T47D (cell line): ENCODE data around the gene PTPN22.

Experiments
- DNase-seq, 2 experiments: peaks; one replicate each; pipeline versions ENCODE4 v3.0.0 to v3.0.0-alpha.2; 2011 to 2012; ENCODE audit warnings: low read depth in 1 of 2, low spot score in 1 of 2
- JUND ChIP-seq: IDR thresholded peaks from 2 replicates; pipeline ENCODE4 v1.6.1; 2012; ENCODE audit warnings: low read depth
- in situ Hi-C: cut with HindIII; loops from 2 replicates; pipeline ENCODE4 v1.10.0; 2016; ENCODE audit warnings: low sequenced_read_pairs, low pct_unique_long_range_greater_than_20kb

Gene PTPN22

DNA sequence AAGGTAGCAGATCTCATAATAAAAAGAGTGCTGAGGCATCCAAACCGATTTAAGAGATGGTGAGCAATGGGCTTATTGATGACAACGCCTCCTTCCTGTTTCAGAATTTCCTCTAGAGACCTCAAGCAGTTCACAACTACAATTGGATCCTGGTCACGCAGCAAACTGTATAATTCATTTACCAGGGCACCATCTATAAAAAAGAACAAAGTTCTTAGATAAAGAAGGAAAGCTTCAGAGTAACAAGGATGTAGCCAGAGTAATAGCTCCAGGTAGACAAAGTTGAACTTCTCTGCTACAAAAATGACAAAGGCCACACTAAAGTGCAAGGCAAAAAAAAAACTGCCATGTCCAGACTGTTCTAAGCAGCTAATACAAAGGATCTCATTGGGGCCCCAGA is 29.7 kb upstream of the PTPN22 start:
- DNase-seq: no peak
- TF ChIP-seq JUND: no peak
- in situ Hi-C loops: no loop called here

DNA sequence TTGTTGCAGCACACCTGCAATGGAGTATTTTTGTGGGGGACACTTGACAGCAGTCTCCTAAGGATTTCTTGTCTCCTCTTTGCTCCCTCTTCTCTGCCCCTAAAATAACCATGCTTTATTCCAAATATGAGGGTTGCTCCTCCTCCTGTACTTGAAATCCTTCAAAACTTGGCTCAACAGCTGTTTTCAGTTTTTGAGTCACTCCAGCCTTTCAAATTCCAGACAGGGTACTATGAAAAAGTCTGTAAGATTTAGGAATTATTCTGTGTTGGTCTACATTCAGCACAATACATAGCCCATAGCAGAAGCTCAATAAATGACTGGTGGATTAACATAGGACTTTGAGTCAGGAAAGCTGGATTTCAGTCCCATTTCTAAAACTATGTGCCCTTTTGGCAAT is 27.6 kb upstream of the PTPN22 start:
- no peak for TF ChIP-seq JUND
- in situ Hi-C loops: no loop called here
- DNase-seq: no peak

DNA sequence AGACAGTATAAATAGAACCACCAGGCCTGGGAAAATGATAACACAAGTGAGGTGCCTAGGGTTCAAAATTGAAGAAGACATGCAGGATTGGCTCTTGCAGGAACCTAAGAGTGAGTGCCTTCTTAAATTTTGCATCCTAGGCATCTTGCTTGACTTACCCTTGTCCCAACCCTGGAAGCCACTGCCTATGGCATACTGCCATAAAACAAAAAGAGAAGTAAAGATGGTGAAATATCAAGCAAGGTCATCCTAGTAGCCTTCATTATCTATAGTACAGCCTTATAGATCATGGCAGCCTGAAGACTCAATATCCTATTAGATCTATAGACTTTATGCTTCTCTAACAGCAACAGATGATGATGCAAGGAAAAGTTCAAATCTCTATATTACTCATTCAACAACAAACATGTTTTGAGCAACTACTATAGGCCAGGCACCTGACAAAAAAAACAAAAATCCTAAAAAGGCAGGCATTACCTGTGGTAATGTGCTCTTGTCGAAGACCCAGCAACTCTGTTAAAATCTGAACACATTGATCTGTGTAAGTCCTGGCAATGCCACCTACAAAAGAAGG is 26.8 kb upstream of the PTPN22 start:
- TF ChIP-seq JUND: no peak
- no peak for DNase-seq
- in situ Hi-C loops: no loop called here

DNA sequence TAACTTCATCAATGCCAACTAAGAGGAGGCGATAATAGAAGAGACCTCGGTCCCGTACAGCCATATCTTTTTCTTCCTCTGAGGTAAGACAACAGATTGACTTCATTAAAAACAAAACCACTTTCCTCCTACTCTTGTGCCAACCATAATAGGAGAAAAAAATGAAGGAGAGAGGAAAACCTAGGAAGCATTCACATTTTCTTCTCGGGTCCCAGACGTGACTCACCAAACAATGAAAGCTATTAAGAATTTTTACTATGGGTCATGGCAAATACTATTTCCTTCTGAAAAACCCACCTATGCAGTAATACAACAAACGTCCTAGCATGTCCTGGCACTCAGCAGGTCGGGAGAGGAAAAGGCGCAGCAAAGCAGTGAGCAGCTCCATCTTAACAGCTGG is 24.4 kb upstream of the PTPN22 start:
- in situ Hi-C loops: no loop called here
- no peak for TF ChIP-seq JUND
- DNase-seq: no peak

DNA sequence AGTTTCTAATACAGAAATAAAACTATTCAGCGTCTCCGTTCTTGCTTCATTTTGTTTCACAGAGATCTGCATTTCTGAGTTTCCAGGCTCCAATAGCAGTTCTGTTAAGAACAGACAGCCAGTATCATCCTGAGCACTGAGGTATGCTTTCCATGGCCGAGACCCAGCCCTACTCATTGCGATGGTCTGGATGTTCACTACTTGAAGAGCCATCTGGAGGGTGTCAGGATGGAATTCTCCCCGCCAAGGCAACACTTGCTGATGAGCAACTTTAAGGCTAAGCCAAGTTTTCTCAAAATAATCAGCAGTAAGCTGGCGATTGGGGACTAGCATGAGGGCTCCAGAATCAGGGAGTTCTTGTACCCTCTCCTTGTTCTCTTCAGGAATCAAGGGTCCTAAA is 23.6 kb upstream of the PTPN22 start:
- DNase-seq: no peak
- no peak for TF ChIP-seq JUND
- in situ Hi-C loops: no loop called here

DNA sequence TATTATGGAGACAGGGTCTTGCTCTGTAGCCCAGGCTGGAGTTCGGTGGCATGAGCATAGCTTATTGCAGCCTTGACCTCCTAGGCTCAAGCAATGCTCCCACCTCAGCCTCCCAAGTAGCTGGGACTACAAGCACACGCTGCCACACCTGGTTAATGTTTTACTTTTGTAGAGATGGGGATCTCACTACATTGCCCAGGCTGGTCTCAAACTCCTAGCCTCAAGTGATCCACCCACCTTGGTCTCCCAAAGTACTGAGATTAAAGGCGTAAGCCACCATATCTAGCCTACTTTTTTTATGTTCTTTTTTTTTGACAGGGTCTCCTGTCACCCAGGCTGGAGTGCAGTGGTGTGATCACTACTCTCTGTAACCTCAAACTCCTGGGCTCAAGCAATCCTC is 21.8 kb upstream of the PTPN22 start:
- in situ Hi-C loops: no loop called here
- TF ChIP-seq JUND: no peak

DNA sequence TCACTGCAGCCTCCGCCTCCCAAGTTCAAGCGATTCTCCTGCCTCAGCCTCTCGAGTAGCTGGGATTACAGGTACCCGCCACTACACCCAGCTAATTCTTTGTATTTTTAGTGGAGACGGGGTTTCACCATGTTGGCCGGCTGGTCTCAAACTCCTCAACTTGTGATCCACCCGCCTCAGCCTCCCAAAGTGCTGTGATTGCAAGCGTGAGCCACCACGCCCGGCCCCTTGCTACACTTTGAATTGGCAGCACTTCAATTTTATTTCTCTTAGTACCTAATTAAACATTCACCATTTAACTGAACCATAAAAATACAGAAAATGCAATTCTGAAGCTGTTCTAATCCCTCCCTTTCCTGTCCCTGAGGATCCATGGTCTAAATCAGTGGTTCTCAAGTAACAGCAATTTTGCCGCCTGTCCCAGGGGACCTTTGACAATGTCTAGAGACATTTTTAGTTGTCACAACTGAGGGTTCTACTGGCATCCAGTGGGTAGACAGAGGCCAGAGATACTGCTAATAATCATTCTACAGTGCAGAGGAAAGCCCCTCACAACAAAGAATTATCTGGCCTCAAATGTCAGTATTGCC is 20.2 kb upstream of the PTPN22 start:
- in situ Hi-C loops: no loop called here
- no peak for DNase-seq
- TF ChIP-seq JUND: no peak

More for the DNA sequence above, 21.8 kb upstream of the PTPN22 start:
- DNase-seq: no peak

DNA sequence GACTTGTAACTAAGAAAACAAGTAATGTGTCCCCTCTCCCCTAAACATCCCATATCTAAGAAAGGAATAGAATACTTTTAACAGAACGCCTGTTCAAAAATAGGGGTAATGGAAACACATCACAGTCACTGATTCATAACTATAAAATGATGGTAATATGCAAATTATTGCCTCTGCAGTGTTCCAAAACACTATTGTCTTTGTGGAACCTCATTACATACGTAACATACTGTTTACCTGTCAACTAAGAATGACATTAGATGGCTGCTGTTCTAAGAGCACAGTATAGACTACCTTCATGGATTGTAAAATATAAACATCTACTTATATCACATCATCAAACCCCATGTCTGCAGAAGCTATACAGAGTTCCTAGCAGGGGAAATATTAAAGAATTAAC is 19.3 kb upstream of the PTPN22 start:
- in situ Hi-C loops: no loop called here
- no peak for DNase-seq
- no peak for TF ChIP-seq JUND

DNA sequence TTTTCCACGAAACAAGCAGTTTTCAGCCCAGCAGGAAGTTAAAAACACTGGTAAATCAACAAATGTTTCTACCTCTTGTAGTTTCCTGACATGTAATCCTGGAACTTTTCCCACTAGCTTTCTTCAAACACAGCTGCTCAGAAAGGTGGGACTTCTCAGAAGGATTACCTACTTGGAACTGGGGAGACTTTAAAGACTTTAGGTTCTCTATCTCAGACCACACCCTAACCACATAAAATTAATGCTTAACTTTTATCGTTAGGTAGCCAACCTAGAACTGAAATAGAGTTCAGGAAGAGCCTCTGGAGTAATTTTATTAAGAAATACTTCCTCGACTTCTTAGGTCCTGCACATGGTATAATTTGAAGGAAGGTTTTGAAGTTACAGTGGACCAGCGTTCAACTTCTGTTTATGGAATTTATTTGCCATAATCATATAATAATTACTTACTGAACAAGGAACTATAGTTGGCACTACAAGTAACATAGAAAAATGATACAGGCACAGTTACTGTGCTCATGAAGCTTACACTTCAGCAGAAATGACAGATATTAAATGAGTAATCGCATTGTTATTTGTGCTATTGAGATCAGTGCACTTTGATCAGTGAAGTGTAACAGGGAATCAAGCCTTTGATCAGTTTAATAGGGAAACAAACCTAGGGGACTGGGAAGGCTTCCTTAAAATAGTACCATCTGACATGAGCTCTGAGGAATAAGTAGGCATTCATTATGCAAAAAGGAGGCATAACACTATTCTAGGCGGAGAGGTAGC is 16.1 kb upstream of the PTPN22 start, which contains the start of gene BCL2L15:
BCL2L15 (minus strand) TSS at position 180 of the 774 bp plus-strand sequence. CDS start 206 bp downstream, outside the sequence.
- no peak for TF ChIP-seq JUND
- DNase-seq: no peak
- in situ Hi-C loops: no loop called here

DNA sequence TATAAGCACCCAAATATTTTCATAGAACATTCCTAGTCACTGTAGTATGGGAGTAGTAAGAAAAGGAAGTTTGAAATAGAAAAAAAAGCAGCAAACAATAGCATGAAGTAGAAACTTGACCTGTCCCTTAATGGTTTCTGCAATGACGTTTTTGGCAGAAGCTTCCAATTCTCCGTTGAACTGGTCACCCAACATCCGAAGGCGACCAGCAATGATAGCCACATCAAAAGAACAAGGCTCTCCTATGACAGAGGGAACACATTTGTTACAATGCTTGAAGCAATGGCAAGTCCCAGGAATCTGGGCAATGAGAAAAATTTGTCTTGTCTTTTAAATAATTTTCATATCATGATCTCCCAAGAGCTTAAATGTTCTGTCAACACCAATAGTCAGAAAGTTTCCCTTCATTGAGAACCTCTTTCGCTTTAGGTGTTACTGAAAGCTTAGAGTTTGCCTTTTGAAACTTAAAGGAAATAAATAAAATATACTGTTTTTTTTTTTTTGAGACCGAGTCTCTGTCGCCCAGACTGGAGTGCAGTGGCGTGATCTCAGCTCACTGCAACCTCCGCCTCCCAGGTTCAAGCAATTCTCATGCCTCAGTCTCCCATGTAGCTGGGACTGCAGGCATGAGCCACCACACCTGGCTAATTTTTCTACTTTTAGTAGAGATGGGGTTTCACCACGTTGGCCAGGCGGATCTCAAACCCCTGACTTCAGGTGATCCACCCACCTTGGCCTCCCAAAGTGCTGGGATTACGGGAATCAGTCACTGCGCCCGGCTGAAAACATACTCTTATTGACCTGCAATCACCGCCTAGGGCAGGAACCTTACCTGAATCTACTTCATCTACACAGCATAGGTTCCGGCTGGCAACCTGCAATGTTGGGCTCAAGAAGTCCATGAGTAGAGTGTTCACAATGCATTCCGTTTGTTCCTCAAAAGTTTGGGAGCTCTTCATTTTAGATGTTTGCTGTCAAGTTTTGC is 15.2 kb upstream of the PTPN22 start:
- DNase-seq: no peak
- in situ Hi-C loops: no loop called here
- TF ChIP-seq JUND: no peak

DNA sequence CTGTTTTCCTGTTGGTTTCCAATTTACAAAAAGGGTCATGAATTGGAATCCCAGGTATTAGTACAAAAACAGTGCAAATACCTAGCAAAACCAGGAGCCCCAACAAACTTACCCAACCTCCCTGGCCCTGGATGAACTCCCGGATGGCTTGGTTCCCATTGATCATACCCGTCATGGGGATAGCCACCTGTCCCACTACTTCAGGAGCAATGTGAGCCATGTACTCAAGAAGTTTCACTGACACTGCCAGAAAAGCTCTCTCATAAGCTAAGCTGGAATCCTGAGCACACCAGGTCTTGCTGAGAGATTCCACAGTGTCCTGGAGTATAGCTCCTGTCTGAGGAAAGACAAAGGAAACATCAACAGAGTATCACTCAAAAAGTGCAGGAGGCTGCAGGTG is 10.1 kb upstream of the PTPN22 start:
- TF ChIP-seq JUND: no peak
- in situ Hi-C loops: no loop called here
- DNase-seq: no peak

DNA sequence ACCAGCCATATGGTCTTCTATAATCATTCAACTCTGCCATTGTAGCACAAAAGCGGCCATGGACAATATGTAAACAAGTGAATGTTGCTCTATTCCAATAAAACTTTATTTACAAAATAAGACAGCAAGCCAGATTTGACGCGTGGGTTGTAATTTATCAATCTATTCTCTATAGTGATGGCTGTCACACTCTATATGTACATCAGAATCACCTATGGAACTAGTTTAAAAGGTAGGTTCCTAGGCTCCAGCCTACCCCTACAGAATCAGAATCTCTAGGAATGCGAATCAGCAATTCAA is 8.2 kb upstream of the PTPN22 start:
- in situ Hi-C loops: no loop called here
- TF ChIP-seq JUND: no peak
- DNase-seq: no peak
